ENCODE measurements around the gene HNF4A.

The HNF4A gene

DNA sequence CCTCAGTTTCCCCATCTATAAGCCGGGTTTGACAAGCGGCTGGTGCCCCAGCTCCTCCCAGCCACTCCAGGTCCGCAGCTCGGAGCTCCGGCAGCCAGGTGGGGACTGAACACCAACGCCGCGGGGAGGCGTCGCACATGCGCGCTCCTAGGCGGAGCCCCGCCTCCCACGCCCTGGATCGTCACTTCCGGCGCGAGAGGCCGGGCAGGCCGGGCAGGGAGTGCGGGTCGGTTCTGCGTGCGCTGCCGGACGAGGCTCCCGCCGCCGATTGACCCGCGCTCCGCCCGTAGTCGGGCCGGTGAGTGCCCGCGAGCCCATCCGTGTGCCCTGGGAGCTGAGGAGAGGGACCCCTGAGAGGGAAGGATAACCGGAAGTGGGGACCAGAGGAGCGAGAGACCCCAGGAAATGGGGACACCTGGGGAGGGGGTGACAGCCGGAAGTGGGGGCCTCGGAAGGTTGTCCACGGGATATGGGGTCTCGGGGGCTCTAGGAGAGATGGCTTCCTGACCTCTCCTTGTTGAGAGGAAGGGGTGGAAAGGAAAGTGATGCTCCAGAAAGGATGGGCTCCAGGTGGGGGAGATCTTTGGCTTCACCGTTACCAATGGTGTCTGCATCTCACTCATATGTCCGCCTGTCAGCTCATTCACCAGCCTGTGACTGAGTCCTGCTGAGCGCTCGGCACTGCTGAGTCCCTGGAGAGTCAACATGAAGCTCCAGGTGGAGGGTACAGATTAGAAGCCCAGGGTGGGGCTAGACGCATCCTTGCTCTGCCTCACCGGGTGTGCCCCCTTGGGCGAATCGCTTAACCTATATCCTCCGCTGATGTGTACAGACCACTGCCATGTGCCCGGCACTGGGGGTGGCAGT lies 120.4 kb downstream of the HNF4A start, which contains the start of gene TTPAL:
Gene TTPAL, plus strand, starts transcription at position 181 of the 867 bp plus-strand sequence. CDS start 4,126 bp downstream, outside the sequence.
- peak; percentile 84 to 90 for DNase-seq

GRCh38 chr20:44477151-44477550 lies 121.7 kb downstream of the HNF4A start:
- DNase-seq, result no peak

DNA sequence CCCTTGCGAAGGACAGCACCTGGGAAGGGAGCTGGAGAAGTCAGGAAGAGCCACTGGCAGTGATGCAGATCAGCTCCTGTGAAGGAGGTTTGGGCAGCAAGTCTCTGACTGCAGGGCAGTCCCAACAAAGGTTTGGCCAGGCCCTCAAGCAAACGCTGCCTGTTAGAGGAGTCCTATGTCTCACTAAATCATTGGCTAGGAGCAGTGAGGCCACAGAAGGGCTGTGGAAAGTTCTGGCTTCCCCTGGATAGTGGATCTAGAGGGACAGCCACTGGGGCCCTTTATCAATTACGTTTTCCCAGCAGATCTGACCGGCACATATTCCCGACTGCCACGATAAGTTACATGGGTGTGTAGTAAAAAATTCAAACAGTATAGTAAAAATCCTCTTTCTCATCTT lies 122.7 kb downstream of the HNF4A start:
- DNase-seq, result no peak

DNA sequence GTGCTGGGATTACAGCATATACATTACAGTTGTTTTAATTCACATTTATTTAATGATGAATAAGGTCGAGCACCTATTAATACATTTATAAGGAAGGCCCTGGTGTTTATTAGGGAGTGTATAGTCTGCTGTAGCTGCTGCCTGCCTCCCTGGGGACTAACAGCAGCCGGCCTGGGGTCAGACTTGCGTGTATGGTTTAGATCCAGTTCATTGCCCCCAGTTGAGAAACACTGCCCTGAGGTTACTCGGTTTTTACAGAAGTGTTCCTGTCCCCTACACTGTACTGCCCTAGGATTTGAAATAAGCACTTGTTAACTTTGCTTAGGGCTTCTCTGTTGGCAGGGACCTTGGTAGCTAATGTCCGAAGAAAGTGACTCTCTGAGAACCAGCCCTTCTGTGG lies 124.1 kb downstream of the HNF4A start:
- no peak for DNase-seq

GRCh38 chr20:44480097-44480496 lies 124.6 kb downstream of the HNF4A start:
- DNase-seq, result no peak

DNA sequence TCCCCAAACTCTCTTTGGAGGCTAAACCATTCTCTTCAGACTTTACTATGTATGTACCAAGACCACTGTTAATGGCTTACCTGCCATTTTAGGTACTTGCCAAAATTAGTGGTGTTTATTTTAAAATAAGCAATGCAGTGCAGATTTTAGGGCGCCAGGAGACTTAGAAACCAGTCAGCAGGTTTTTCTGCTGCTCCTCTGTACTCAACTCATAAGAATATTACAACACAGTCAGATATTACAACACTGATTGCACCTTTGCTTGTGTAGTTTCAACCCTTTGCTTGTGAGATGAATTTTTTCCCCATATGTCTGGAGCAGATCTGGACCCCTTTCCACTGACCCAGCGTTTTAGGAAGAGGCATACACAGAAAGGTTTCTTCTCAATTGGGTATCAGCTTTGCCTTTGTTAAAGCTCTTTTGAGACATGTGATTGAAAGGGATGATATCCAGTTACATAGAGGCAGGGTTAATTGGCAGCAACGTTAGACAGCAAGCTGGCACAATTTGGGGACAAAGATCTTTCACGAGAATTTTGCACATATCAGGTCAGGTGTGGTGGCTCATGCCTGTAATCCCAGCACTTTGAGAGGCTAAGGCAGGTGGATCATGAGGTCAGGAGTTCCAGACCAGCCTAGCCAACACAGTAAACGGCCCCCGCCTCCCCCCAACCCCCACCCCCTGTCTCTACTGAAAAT lies 126.4 kb downstream of the HNF4A start:
- no peak for DNase-seq

DNA sequence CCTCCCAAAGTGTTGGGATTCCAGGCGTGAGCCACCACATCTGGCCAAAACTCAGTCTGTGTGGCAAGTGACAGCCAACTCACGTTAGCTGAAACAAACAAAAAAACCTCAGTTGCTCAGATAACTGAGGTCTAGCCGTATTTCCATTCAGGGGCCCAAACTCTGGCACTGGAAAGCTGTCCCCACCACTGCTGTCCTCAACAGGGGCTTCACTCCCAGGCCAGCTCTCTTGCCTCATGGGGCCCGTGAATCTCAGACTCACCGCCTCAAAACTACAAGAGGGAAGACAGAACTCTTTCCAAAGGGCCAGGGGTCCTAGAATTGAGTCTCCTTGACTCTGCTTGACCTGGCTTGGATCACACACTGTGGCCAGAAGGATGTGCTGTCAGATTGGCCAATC lies 127.6 kb downstream of the HNF4A start:
- no peak for DNase-seq
